Activated naive CD4-positive, alpha-beta T cell treated with anti-CD3 and anti-CD28 coated beads, Interleukin-2, amount 50 U/mL, for 72 hours (primary cell): Measurements from ENCODE around the gene SAPCD2. TPM values are rescaled to one million over a fixed set of nuclear protein-coding genes. Genes with fewer than 3 reads are reported as not detected.
A peak's percentile ranks its signal among the peaks of the same experiment; 100 is the strongest.

Experiments
- ATAC-seq, 2 donors: fragments of 150-1000 bp; cut with Tn5 transposase; 2 replicates each; pipeline ENCODE4 v1.10.0; 2021; ENCODE audit warnings: mild to moderate bottlenecking in 2 of 2, moderate library complexity in 2 of 2
- DNase-seq, 2 donors: peaks; one replicate each; pipeline ENCODE4 v3.0.0; 2021 to 2022; ENCODE audit warnings: low spot score in 2 of 2
- H3K27ac Mint-ChIP-seq, 2 donors: one replicate each; pipeline ENCODE4 v1.8.0; 2022; ENCODE audit warnings: mild to moderate bottlenecking in 2 of 2, mixed read lengths in 2 of 2
- H3K36me3 Mint-ChIP-seq, 2 donors: one replicate each; pipeline ENCODE4 v1.8.0; 2022; ENCODE audit warnings: mixed read lengths in 2 of 2
- H3K9me3 Mint-ChIP-seq, 2 donors: one replicate each; pipeline ENCODE4 v1.8.0; 2022; ENCODE audit warnings: mixed read lengths in 2 of 2
- total RNA-seq, 2 donors: library from RNA; stranded (reverse); gene quantifications; one replicate each; pipeline ENCODE4 v1.2.3, GENCODE V29; 2022

The SAPCD2 gene
- total RNA-seq, 2 donors from 2014 or later, result 3.5 to 13.3 TPM

DNA sequence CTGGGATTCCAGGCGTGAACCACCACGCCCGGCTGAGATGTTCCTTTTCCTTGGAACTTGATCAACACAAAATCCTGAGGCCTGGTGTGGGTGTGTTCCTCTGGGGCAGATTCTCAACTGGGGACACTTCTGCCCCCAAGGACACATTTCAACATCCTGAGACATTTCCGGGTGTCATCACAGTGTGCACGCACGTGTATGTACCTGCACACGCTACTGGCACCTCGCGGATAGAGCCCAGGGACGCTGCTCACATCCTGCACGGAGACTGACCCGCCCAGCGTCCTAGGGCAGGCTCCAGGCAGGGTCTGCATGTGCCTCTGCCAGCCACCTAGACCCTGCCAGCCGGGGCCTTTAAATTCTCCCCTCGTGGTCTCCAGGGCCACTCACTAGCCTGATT, 8.0 kb downstream of the SAPCD2 start:
- Mint-ChIP-seq H3K27ac (peak overlapping the region in 1 of 2 donors; percentile 17), H3K9me3 (no peaks in the 10 kb centered on the region), H3K36me3 (no peaks in the 10 kb centered on the region)
- no peak for DNase-seq
- no peak for ATAC-seq

GRCh38 chr9:137058521-137059234, 11.7 kb downstream of the SAPCD2 start:
- DNase-seq (no peak), ATAC-seq (no peak)
- Mint-ChIP-seq H3K27ac (no peak overlapping the region), H3K36me3 (no peaks in the 10 kb centered on the region), H3K9me3 (no peaks in the 10 kb centered on the region)

- H3K36me3 Mint-ChIP-seq, result no peaks in the 10 kb centered on the region
- DNase-seq, result no peak
- H3K27ac Mint-ChIP-seq, result no peak overlapping the region
- no peak for ATAC-seq
- no peaks in the 10 kb centered on the region for H3K9me3 Mint-ChIP-seq
Measured at GRCh38 chr9:137057545-137057944, 12.8 kb downstream of the SAPCD2 start.

DNA sequence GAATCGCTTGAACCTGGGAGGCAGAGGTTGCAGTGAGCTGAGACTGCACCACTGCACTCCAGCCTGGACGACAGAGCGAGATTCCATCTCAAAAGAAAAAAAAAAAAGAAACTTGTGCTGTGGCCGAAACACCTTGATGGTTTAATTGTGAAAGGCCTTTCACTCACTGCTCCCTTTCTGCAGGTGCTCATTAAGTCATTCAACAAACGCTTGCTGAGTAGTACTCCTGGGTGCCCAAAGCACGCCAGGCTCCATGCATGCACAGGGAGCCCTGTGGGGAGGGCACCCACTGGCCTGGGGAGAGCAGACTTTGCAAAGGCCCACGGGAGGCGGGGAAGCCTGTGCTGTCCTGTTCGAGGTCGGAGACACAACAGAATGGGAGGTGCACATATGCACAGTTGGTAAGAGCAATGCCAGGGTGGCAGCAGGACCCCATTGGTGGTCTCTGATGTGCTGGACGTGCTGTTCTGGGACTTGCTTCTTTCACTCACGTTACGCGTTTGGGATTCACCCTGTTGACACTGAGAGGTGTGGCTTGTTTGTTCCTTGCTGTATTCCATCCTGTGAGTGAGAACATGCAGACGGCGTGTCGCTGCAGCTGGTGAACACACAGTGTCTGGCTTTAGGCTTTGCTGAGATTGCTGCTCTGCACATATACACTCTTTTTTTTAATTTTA, 13.5 kb downstream of the SAPCD2 start:
- no peak for DNase-seq
- Mint-ChIP-seq H3K9me3 (no peaks in the 10 kb centered on the region), H3K36me3 (no peaks in the 10 kb centered on the region), H3K27ac (no peak overlapping the region)
- no peak for ATAC-seq

- Mint-ChIP-seq H3K9me3 (no peaks in the 10 kb centered on the region), H3K27ac (no peak overlapping the region), H3K36me3 (no peaks in the 10 kb centered on the region)
- no peak for DNase-seq
- ATAC-seq, result no peak
Measured at GRCh38 chr9:137055385-137056364, 14.7 kb downstream of the SAPCD2 start.

DNA sequence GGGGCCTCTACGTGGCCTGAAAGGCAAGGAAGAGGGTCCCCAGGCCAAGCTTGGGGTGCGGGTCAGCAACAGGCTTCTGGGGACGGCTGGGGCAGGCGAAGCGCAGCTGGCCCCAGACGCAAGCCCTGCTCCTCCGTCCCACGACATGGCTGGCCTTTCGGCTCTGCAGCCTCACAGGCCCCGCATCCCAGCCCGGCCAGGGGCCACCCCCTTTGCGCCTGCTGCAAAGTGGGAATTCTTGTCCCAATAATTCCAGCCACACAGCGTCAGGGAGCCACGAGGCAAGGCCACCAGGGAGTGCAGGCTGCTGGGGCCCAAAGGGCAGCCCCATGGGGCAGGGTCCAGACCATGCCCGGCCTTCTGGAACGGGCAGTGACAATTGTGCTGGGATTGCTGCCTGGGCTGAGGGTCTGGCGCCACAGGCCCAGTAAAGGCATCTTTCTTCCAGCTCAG, 15.4 kb downstream of the SAPCD2 start:
- Mint-ChIP-seq H3K9me3 (no peaks in the 10 kb centered on the region), H3K36me3 (no peaks in the 10 kb centered on the region), H3K27ac (no peak overlapping the region)
- DNase-seq (no peak), ATAC-seq (no peak)

DNA sequence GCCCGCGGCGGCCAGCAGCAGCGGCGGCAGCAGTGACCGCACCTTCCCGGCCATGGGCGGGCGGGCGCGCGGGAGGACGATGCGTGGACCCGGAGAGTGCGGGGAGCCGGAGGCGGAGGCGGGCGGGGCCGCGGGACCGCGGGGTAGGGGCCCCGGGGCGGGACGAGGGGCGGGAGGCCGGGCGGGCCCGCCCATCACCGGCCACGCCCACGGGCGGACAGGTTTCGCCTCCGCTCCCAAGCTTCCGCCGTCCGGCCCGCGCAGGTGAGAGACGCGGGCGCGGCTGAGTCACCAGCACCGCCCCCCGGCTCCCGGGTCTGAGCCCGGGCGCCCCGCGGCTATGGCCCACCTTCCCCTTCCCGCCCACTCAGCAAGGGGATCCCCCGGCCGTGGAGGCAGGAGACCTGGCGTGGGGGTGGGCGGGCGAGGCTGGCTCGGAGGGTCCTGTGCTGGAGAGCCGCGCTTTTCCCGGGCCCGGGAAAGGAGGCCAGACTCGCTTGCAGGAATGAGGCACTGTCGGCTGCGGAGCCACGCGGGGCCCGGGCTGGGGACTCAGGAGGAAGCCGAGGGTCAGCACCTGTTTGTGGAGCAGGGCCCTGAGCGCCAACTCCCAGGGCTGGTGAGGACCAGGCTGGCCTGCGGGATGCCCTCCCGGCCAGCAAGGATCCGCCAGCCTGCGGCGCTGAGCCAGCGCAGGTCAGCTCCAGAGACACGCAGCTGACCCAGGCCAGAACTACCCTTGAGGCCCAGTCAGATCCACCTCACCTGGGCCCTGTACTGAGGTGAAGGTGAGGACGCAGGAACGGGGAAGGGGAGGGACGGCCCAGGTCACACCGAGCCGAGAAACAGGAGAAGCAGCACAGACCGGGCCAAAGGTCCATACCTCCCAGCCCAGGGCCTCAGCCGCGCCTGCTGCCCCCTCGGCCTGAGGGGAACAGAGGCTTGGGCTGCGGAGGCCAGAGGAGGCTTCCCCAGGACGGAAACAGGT, 16.1 kb downstream of the SAPCD2 start, which contains the start of gene ENTPD2:
TSS of gene ENTPD2 (minus strand) at position 118 of the 988 bp plus-strand sequence. CDS start at position 54, 64 bp downstream.
- Mint-ChIP-seq H3K27ac (no peak within 1 kb of the TSS), H3K36me3 (no peaks in the 10 kb centered on the region), H3K9me3 (no peaks in the 10 kb centered on the region)
- peak; percentile 66 to 71 for ATAC-seq
- DNase-seq, result no peak

- Mint-ChIP-seq H3K9me3 (no peaks in the 10 kb centered on the region), H3K27ac (no peak overlapping the region), H3K36me3 (no peaks in the 10 kb centered on the region)
- DNase-seq, result no peak
- no peak for ATAC-seq
Measured at GRCh38 chr9:137052998-137053943, 17.1 kb downstream of the SAPCD2 start.

GRCh38 chr9:137052293-137052692, 18.1 kb downstream of the SAPCD2 start:
- no peaks in the 10 kb centered on the region for H3K36me3 Mint-ChIP-seq

DNA sequence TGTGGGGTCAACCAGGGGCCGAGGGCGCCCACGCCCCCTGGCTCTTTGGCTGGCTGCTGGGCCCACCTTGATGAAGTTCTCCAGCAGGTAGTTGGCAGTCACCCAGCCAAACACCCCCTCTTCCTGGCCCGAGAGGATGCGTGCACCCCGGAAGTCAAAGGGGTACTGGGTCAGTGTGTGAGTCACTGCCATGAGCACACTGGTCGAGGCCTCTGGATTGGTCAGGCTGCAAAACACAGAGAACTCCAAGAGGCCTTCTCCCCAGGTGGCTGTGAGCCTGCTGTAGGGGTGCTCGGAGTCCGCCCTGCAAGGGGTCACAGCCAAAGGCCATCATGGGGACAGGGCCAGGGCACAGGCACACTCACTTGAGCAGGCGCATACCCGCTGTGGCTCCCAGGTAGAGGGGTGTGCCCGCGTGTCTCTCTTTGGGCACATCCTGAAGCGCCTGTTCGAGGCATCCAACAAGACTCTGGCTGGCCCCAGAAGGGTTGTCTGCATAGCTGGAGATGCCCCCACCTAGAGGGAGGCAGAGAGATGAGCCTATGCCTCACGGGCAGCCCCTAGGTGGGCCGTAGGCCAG, 19.1 kb downstream of the SAPCD2 start:
- DNase-seq (no peak), ATAC-seq (no peak)
- H3K36me3 Mint-ChIP-seq, result no peaks in the 10 kb centered on the region
- no peak overlapping the region for H3K27ac Mint-ChIP-seq
- H3K9me3 Mint-ChIP-seq, result no peaks in the 10 kb centered on the region

More at GRCh38 chr9:137052293-137052692, 18.1 kb downstream of the SAPCD2 start:
- ATAC-seq (no peak), DNase-seq (no peak)
- H3K9me3 Mint-ChIP-seq, result no peaks in the 10 kb centered on the region
- H3K27ac Mint-ChIP-seq, result no peak overlapping the region

DNA sequence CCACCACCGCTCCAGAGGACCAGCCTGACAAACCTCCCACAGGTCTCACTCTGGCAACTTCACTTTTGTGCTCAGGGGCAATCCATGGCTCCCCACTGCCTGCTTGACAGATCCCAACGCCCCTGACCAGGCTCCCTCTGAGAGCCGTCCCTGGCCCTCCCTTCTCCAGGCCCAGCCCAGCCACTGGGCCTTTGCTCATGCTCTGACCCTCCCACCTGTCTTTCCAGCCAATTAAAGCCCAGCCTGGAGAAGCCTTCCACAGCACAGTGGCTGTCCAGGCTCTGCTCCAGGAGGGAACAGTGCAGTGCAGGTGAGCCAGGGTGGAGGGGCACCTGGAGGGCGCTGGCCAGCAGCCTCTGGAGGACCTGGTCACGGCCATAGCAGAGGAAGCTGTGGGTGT, 19.8 kb downstream of the SAPCD2 start:
- Mint-ChIP-seq H3K27ac (no peak overlapping the region), H3K9me3 (no peaks in the 10 kb centered on the region), H3K36me3 (no peaks in the 10 kb centered on the region)
- DNase-seq, result no peak
- ATAC-seq, result no peak

GRCh38 chr9:137049544-137050449, 20.6 kb downstream of the SAPCD2 start:
- Mint-ChIP-seq H3K9me3 (no peaks in the 10 kb centered on the region), H3K36me3 (no peaks in the 10 kb centered on the region), H3K27ac (no peak overlapping the region)
- peak in 1 of 2 donors; percentile 82 for DNase-seq
- ATAC-seq, result peak; percentile 46 to 56

GRCh38 chr9:137048655-137049543, 21.5 kb downstream of the SAPCD2 start:
- H3K36me3 Mint-ChIP-seq, result no peaks in the 10 kb centered on the region
- H3K9me3 Mint-ChIP-seq, result no peaks in the 10 kb centered on the region
- no peak for ATAC-seq
- DNase-seq, result no peak
- H3K27ac Mint-ChIP-seq, result no peak overlapping the region
